BJ (cell line): ENCODE measurements around the gene GPR55. TPM values are rescaled to one million over a fixed set of nuclear protein-coding genes. Genes with fewer than 3 reads are reported as not detected.
"Not testable (repeated sequence)": the region's sequence is repeated elsewhere in the genome, so short reads cannot be mapped to it uniquely, and the experiment has no call there.

ENCODE experiments used
- CTCF ChIA-PET: fragments of 350-600 bp; formaldehyde crosslinking; extraction: SDS; loops from one replicate; lab custom pipeline; 2021; ENCODE audit warnings: antibody characterized with exemption, inconsistent platforms; lab: Yijun Ruan, JAX
- POLR2A ChIA-PET: fragments of 300-600 bp; sonication (Branson Sonifier 250); formaldehyde crosslinking; extraction: SDS; loops from one replicate; lab custom pipeline; 2021; ENCODE audit warnings: antibody characterized with exemption; lab: Charles Lee
- DNase-seq: peaks from one replicate; pipeline ENCODE4 v3.0.0-alpha.2; 2011; ENCODE audit warnings: low read depth
- H3K27me3 ChIP-seq: 2 replicates; pipeline ENCODE4 v1.6.0; 2011; ENCODE audit warnings: low read length; ENCODE audit not compliant: control insufficient read depth, insufficient read depth
- H3K36me3 ChIP-seq: 2 replicates; pipeline ENCODE4 v1.5.1; 2011; ENCODE audit warnings: low read length; ENCODE audit not compliant: control insufficient read depth, insufficient read depth
- H3K4me3 ChIP-seq: 2 replicates; pipeline ENCODE4 v1.5.1; 2011; ENCODE audit warnings: low read depth, mild to moderate bottlenecking, control low read depth, low read length
- polyA plus RNA-seq: library from polyadenylated mRNA; depleted of rRNA; stranded (reverse); fragments of >200 nt; gene quantifications from 2 replicates; pipeline ENCODE4 v1.2.3, GENCODE V29; 2011
- TF ChIP-seq, protein P1 (sequence below): IDR thresholded peaks from 2 replicates; pipeline ENCODE4 v1.5.1; 2011; ENCODE audit warnings: low read depth, mild to moderate bottlenecking, control low read depth, inconsistent platforms, low read length, moderate library complexity; ENCODE audit not compliant: insufficient read depth

GPR55 gene
- polyA plus RNA-seq, 1 experiment, result not detected

DNA sequence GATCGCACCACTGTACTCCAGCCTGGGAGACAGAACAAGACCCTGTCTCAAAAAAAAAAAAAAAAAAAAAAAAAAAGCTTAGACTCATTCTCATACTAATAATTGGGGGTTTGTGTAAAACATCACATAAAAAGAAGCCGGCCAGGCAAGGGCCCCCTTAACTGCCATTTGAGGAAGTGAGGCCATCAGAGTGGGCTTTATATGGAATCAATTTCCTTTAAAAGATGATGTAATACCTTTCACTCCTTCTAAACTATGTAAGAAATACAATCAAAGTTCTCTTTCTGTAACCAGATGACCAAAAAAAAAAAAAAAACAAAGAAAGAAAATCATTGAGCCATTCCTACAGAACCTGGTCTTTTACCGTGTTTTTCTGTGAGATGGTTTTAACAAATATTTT is 13.1 kb upstream of the GPR55 start:
- H3K27me3 ChIP-seq, result peaks cover 4% of the 10 kb centered on the region
- H3K36me3 ChIP-seq, result no peaks in the 10 kb centered on the region
- TF ChIP-seq, protein P1, sequence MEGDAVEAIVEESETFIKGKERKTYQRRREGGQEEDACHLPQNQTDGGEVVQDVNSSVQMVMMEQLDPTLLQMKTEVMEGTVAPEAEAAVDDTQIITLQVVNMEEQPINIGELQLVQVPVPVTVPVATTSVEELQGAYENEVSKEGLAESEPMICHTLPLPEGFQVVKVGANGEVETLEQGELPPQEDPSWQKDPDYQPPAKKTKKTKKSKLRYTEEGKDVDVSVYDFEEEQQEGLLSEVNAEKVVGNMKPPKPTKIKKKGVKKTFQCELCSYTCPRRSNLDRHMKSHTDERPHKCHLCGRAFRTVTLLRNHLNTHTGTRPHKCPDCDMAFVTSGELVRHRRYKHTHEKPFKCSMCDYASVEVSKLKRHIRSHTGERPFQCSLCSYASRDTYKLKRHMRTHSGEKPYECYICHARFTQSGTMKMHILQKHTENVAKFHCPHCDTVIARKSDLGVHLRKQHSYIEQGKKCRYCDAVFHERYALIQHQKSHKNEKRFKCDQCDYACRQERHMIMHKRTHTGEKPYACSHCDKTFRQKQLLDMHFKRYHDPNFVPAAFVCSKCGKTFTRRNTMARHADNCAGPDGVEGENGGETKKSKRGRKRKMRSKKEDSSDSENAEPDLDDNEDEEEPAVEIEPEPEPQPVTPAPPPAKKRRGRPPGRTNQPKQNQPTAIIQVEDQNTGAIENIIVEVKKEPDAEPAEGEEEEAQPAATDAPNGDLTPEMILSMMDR, result no peak
- H3K4me3 ChIP-seq, result no peak overlapping the region
- CTCF ChIA-PET, result no interaction called here
- POLR2A ChIA-PET, result no interaction called here
- no peak for DNase-seq

DNA sequence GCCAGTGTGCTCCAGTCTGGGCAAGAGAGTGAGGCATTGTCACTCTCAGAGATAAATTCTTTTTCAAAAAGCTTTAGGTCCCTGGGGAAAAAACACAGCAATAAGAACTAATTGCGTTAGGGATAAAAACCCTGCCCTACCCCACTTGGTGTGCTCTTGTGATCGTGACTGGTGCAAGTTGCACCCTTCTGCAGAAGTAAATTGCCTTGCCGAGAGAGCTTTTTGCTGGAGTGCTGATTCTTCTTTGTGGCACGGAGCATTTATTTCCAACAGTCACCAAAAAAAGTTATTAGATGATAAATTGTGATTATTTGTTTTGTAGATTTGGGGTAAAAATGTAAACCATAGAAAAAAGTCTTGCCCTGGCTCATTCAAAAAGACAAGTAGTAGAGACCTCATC is 12.3 kb upstream of the GPR55 start:
- H3K4me3 ChIP-seq, result no peak overlapping the region
- TF ChIP-seq, protein P1, result no peak
- ChIA-PET CTCF (no interaction called here), POLR2A (no interaction called here)
- H3K27me3 ChIP-seq, result peaks cover 4% of the 10 kb centered on the region
- no peaks in the 10 kb centered on the region for H3K36me3 ChIP-seq
- DNase-seq, result no peak

DNA sequence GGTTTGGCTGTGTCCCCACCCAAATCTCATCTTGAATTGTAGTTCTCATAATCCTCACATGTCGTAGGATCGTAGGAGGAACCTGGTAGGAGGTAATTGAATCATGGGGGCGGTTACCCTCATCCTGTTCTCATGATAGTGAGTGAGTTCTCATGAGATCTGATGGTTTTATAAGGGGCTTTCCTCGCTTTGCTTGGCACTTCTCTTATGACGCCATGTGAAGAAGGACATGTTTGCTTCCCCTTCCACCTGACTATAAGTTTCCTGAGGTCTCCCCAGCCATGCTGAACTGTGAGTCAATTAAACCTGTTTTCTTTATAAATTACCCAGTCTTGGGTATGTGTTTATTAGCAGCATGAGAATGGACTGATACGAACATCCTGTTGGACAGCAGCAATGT is 11.2 kb upstream of the GPR55 start:
- POLR2A ChIA-PET, H3K36me3 ChIP-seq, H3K4me3 ChIP-seq, H3K27me3 ChIP-seq, CTCF ChIA-PET, DNase-seq: not testable (repeated sequence)

DNA sequence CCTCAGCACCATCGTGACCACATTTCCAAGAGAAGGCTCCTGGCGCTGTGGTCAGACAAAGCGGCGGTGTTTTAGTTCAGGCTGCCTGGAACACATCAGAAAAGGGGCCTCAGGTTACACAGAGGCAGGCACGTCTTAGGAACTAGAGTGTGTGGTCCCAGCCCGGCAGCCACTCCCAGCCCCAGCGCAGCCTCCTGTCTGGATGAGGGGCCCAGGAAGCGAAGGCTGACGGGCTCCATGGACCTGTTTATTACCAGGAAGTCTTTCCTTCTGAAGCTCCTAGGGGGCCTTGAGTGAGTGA is 10.0 kb upstream of the GPR55 start:
- H3K4me3 ChIP-seq, result no peak overlapping the region
- TF ChIP-seq, protein P1, result no peak
- peaks cover 6% of the 10 kb centered on the region for H3K27me3 ChIP-seq
- POLR2A ChIA-PET, result no interaction called here
- H3K36me3 ChIP-seq, result no peaks in the 10 kb centered on the region
- no peak for DNase-seq
- CTCF ChIA-PET, result no interaction called here

DNA sequence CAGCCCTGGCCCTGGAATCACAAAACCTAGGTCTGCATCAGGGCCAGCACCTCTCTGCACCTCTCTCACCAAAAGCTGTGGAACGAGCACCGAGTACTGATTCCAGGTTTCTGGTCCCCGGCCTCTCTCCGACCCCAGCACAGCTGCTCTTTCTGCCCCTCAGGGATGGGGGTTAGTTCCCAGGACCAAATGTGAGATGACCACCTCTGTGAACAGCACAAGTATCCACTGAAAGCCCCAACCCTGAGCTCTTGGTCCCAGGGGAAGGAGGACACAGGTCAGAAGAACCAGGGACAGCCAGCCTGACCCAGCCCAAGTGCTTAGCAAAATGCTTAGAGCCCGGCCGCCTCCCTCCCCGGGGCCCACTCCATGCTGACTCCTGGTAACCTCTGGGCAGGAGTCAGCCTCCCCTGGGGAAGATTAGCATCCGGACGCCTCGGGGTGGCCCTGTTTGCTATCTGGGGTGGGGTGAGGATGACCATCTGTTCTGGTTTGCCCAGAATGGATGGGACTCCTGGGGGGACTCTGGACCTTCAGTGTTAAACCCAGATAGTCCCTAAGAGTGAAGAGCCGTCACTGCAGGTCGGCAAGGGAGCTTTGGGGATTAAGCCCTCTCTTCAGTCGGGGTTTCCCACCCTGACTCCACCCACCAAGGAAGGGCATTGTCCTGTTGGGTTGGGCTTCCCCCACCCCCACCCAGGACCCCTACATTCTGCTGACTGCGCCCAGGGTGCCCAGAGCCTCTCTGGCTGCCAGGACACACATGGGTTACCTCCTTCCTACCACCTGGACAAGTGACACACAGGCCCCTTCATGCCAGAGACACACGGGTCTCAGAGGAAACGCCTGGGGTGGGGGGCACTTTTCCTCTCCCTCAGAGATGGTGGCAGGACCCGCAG is 9.4 kb upstream of the GPR55 start:
- TF ChIP-seq, protein P1, result no peak
- no peaks in the 10 kb centered on the region for H3K36me3 ChIP-seq
- H3K27me3 ChIP-seq, result peaks cover 6% of the 10 kb centered on the region
- ChIA-PET CTCF (interaction anchor here (0.9 kb wide), 1 partner anchor 14 kb away, joined by 3 read pairs; no protein-coding TSS in a partner anchor), POLR2A (no interaction called here)
- H3K4me3 ChIP-seq, result no peak overlapping the region
- DNase-seq, result no peak
